Measurements from ENCODE around the gene ZNF224. TPM values are rescaled to one million over a fixed set of nuclear protein-coding genes. Genes with fewer than 3 reads are reported as not detected.

ZNF224 gene
- total RNA-seq: 22.9 and 28.2 TPM in 2 replicates

DNA sequence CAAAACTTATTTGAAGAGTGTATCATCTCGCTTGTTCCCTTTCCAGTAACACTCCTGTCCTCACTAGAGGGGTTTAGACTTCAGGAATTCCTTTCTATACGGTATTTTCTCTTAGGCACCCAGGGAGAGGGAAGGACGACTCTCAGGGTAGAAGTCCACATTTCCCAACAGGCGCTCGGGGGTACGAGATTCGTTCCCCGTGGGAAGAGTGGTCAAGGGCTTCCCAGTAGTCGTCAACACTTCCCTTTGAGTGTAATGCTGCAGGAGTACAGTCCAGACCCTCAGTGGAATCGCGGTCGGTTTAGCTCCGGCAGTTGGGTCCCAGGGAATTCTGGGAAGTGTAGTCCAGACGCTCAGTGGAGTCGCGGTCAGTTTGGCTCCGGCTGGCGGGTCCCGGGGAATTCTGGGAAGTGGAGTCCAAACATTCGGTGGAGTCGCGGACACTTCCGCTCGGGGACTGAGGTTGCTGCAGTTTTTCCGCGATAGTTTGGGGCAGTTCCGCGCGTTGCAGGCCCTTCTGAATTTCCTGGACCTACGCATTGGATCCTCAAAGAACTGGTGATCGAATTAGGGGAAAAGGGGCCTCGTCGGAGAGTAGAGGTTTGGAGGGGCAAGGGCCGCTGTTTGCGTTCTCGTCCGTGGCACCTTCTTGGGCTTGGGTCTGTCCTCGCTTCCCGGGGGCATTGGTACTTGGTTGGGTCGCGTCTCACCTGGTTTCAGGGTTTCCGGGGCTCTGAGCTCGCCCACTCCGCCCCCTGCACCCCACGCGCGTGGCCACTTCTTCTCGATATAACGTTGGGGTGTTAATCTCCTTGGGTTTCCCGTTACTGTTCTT lies at the start of gene ZNF224:
TSS of gene ZNF224 (plus strand) at position 431 of the 835 bp plus-strand sequence. CDS start 3,513 bp downstream, outside the sequence.

GRCh38 chr19:44051650-44052402 lies 42.3 kb upstream of the ZNF224 start, which contains the start of gene ZNF223:
Gene ZNF223, plus strand, starts transcription at chr19:44052036. Its CDS starts 3,141 bp downstream, at chr19:44055177.

DNA sequence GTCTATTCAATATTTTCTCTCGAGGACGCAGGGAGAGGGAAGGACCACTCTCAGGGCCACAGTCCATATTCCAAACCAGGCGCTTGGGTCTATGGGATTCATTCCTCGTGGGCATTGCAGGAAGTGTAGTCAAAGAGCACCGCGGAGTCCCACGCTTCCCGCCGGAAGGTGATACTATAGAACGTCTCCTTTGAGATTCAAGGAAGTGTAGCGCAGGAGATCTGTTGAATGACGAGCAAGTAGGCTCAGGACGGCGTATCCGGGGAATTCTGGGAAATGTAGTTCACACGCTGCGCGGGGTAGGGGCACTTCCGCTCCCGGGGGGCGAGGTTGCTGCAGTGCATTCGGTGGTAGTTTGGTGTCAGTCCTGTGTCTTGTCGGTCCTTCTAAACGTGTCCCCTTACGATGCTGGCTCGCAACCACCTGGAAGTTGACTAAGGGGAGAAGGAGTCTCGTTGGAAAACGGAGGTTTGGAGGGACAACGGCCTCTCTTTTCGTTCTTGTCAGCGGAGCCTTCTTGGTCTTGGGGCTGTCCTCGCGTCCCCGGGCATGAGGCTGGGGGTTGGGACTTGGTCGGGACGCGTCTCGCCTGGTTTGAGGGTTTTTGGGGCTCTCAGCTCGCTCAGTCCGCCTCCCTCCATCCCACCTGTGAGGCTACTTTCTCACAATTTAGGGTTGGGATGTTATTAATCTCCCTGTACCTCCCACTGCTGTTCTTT lies 22.2 kb upstream of the ZNF224 start, which contains the start of gene ZNF284:
TSS of gene ZNF284 (plus strand) at position 336 of the 719 bp plus-strand sequence. CDS start 4,231 bp downstream, outside the sequence.

GRCh38 chr19:44113138-44113783 lies 19.1 kb downstream of the ZNF224 start, which contains the start of gene ZNF225:
Gene ZNF225, plus strand, starts transcription at chr19:44113399. Its CDS starts 2,429 bp downstream, at chr19:44115828.

GRCh38 chr19:44141191-44142058 lies 47.3 kb downstream of the ZNF224 start, which contains the start of gene ZNF234:
Gene ZNF234, plus strand, starts transcription at chr19:44141554. Its CDS starts 3,079 bp downstream, at chr19:44144633.

Other genes with a start within 250 kb of the ZNF224 start
- gene ZNF404, start 210.4 kb upstream of the ZNF224 start, total RNA-seq: 3.3 and 3.4 TPM in 2 replicates
- 16.8 and 20.5 TPM in 2 replicates for gene ZNF45, start 159.1 kb upstream of the ZNF224 start, total RNA-seq
- 6.8 and 7.4 TPM in 2 replicates for gene ZNF221, start 143.1 kb upstream of the ZNF224 start, total RNA-seq
- gene ZNF155, start 110.2 kb upstream of the ZNF224 start, total RNA-seq: 4.9 and 7.8 TPM in 2 replicates
- 4.6 and 4.7 TPM in 2 replicates for gene ZNF230, start 91.4 kb upstream of the ZNF224 start, total RNA-seq
- gene ZNF222, start 69.0 kb upstream of the ZNF224 start, total RNA-seq: 7.0 and 8.0 TPM in 2 replicates
- gene ZNF223, start 42.3 kb upstream of the ZNF224 start, total RNA-seq: 4.1 TPM in 2 replicates
- gene ZNF284, start 22.2 kb upstream of the ZNF224 start, total RNA-seq: 2.7 and 3.2 TPM in 2 replicates
- gene ZNF225, start 19.0 kb downstream of the ZNF224 start, total RNA-seq: 7.5 and 8.0 TPM in 2 replicates
- gene ZNF234, start 47.2 kb downstream of the ZNF224 start, total RNA-seq: 9.0 and 12.6 TPM in 2 replicates
- gene ZNF226, start 70.7 kb downstream of the ZNF224 start, total RNA-seq: 21.1 and 22.9 TPM in 2 replicates
- 18.6 and 18.9 TPM in 2 replicates for gene ZNF227, start 118.2 kb downstream of the ZNF224 start, total RNA-seq
- gene ZNF233, start 165.5 kb downstream of the ZNF224 start, total RNA-seq: 0.83 and 1.7 TPM in 2 replicates
- 2.3 and 2.6 TPM in 2 replicates for gene ZNF235, start 210.7 kb downstream of the ZNF224 start, total RNA-seq

Measured in smooth muscle cell of bladder (primary cell).